H1 (cell line): Measurements from ENCODE around the gene ASPDH. TPM values are rescaled to one million over a fixed set of nuclear protein-coding genes. Genes with fewer than 3 reads are reported as not detected.

Experiments
- CTCF ChIA-PET: fragments of 300-600 bp; sonication (Branson Sonifier 250); formaldehyde crosslinking; loops from one replicate; lab custom pipeline; 2021; ENCODE audit not compliant: partially characterized antibody; lab: Charles Lee
- POLR2A ChIA-PET: fragments of 300-600 bp; sonication (Branson Sonifier 250); formaldehyde crosslinking; loops from one replicate; lab custom pipeline; 2021; ENCODE audit warnings: inconsistent platforms; ENCODE audit not compliant: partially characterized antibody; lab: Charles Lee
- DNase-seq, 2 experiments: peaks; one replicate each; pipeline versions ENCODE4 v3.0.0 to v3.0.0-alpha.2; 2010 to 2022; ENCODE audit warnings: low spot score in 2 of 2, low read depth in 1 of 2, mixed read lengths in 1 of 2
- FAIRE-seq: peaks from 2 replicates; lab custom pipeline; 2011; peaks lifted over from hg19 to GRCh38; lab: Jason Lieb, UNC
- H2AFZ ChIP-seq: 2 replicates; pipeline ENCODE4 v1.8.1; 2012; ENCODE audit warnings: low read length, inconsistent platforms
- H2AK5ac ChIP-seq: 2 replicates; pipeline ENCODE4 v1.6.1; 2013; ENCODE audit warnings: low read depth, low read length
- H2BK120ac ChIP-seq: replicated peaks from 2 replicates; pipeline ENCODE3; 2013; ENCODE audit warnings: low read depth, low read length, inconsistent platforms
- H2BK12ac ChIP-seq: 2 replicates; pipeline ENCODE4 v1.6.1; 2013; ENCODE audit warnings: low read depth, low read length
- H2BK15ac ChIP-seq: 2 replicates; pipeline ENCODE4 v1.6.1; 2013; ENCODE audit warnings: low read length
- H2BK20ac ChIP-seq: 2 replicates; pipeline ENCODE4 v1.6.1; 2013; ENCODE audit warnings: low read length
- H2BK5ac ChIP-seq: 2 replicates; pipeline ENCODE4 v1.6.1; 2013; ENCODE audit warnings: low read depth, low read length
- H3K14ac ChIP-seq: 2 replicates; pipeline ENCODE4 v1.6.1; 2013; ENCODE audit warnings: inconsistent platforms; ENCODE audit not compliant: insufficient read length
- H3K18ac ChIP-seq: 2 replicates; pipeline ENCODE4 v1.6.1; 2013; ENCODE audit warnings: low read length; ENCODE audit errors: extremely low read depth
- H3K23ac ChIP-seq: 2 replicates; pipeline ENCODE4 v1.6.1; 2013; ENCODE audit warnings: inconsistent platforms; ENCODE audit not compliant: insufficient read length
- H3K23me2 ChIP-seq: 2 replicates; pipeline ENCODE4 v1.6.1; 2013; ENCODE audit warnings: low read depth, low read length
- H3K27ac ChIP-seq: 2 replicates; pipeline ENCODE4 v1.6.1; 2011; ENCODE audit warnings: low read depth, low read length, inconsistent platforms
- H3K27me3 ChIP-seq, 4 experiments: replicated peaks in 1 of 4; 1 replicate in 1 of 4; 2 replicates in 3 of 4; pipeline versions ENCODE4 v1.6.1 to v1.8.1; 2011 to 2013; ENCODE audit warnings: low read length in 3 of 4, mild to moderate bottlenecking in 3 of 4, inconsistent platforms in 2 of 4, mixed read lengths in 2 of 4, moderate library complexity in 1 of 4; ENCODE audit not compliant: control insufficient read depth in 3 of 4, insufficient read depth in 3 of 4; ENCODE audit errors: extremely low read depth in 1 of 4
- H3K36me3 ChIP-seq, 4 experiments: 2 replicates each; pipeline versions ENCODE4 v1.6.1 to v1.8.1; 2011 to 2013; ENCODE audit warnings: mild to moderate bottlenecking in 4 of 4, low read length in 3 of 4, moderate library complexity in 2 of 4, control low read depth in 1 of 4, inconsistent platforms in 1 of 4; ENCODE audit not compliant: insufficient read depth in 4 of 4, control insufficient read depth in 2 of 4
- H3K4ac ChIP-seq: replicated peaks from 2 replicates; pipeline ENCODE3; 2013; ENCODE audit warnings: low read length, low read depth, mixed read lengths, inconsistent platforms; ENCODE audit not compliant: insufficient read length
- H3K4me1 ChIP-seq, 4 experiments: replicated peaks in 1 of 4; 1 replicate in 1 of 4; 2 replicates in 3 of 4; pipeline versions ENCODE4 v1.6.1 to v1.8.1; 2011 to 2013; ENCODE audit warnings: low read length in 3 of 4, inconsistent platforms in 2 of 4, mixed read lengths in 1 of 4; ENCODE audit not compliant: insufficient read depth in 4 of 4, control insufficient read depth in 3 of 4
- H3K4me2 ChIP-seq, 2 experiments: 2 replicates each; pipeline versions ENCODE4 v1.6.1 to v1.8.1; 2011 to 2013; ENCODE audit warnings: low read depth in 2 of 2, low read length in 2 of 2, control low read depth in 1 of 2, inconsistent platforms in 1 of 2, mild to moderate bottlenecking in 1 of 2; ENCODE audit not compliant: insufficient read depth in 1 of 2
- H3K4me3 ChIP-seq, 4 experiments: fragments of 200-600, 300-600 bp in 1 of 4; sonication (generic), shearing (Covaris generic), sonication (Bioruptor Twin) in 1 of 4; 2 replicates each; pipeline versions ENCODE4 v1.5.1 to v1.8.1; 2011 to 2016; ENCODE audit warnings: low read length in 4 of 4, low read depth in 3 of 4, control low read depth in 2 of 4, inconsistent platforms in 2 of 4, mild to moderate bottlenecking in 2 of 4, mixed read lengths in 1 of 4, moderate library complexity in 1 of 4; ENCODE audit not compliant: insufficient read depth in 2 of 4; ENCODE audit errors: extremely low read depth in 1 of 4
- H3K56ac ChIP-seq: replicated peaks from 2 replicates; pipeline ENCODE3; 2013; ENCODE audit warnings: low read depth, mild to moderate bottlenecking, mixed read lengths, low read length, inconsistent platforms; ENCODE audit not compliant: insufficient read length
- H3K79me1 ChIP-seq: 2 replicates; pipeline ENCODE4 v1.6.1; 2013; ENCODE audit warnings: low read depth, low read length, control low read depth
- H3K79me2 ChIP-seq, 2 experiments: 2 replicates each; pipeline versions ENCODE4 v1.6.1 to v1.8.1; 2012 to 2013; ENCODE audit warnings: low read length in 2 of 2, mild to moderate bottlenecking in 2 of 2, inconsistent platforms in 1 of 2; ENCODE audit not compliant: insufficient read depth in 2 of 2, control insufficient read depth in 1 of 2
- H3K9ac ChIP-seq, 4 experiments: replicated peaks in 1 of 4; 1 replicate in 1 of 4; 2 replicates in 3 of 4; pipeline versions ENCODE4 v1.6.1 to v1.8.1; 2011 to 2013; ENCODE audit warnings: low read depth in 3 of 4, low read length in 3 of 4, control low read depth in 2 of 4, mild to moderate bottlenecking in 2 of 4, moderate library complexity in 2 of 4, inconsistent platforms in 1 of 4; ENCODE audit errors: extremely low read depth in 1 of 4
- H3K9me3 ChIP-seq, 2 experiments: 2 replicates each; pipeline versions ENCODE4 v1.6.1 to v1.8.1; 2012 to 2013; ENCODE audit warnings: mild to moderate bottlenecking in 2 of 2, moderate library complexity in 2 of 2, control low read depth in 1 of 2, inconsistent platforms in 1 of 2, low read depth in 1 of 2, low read length in 1 of 2, mixed read lengths in 1 of 2; ENCODE audit not compliant: insufficient read depth in 2 of 2
- H4K20me1 ChIP-seq, 2 experiments: replicated peaks in 1 of 2; 2 replicates each; pipeline versions ENCODE3 to v1.8.1; 2011 to 2013; ENCODE audit warnings: inconsistent platforms in 2 of 2, low read length in 2 of 2, mild to moderate bottlenecking in 1 of 2; ENCODE audit not compliant: insufficient read depth in 2 of 2, control insufficient read depth in 1 of 2
- H4K5ac ChIP-seq: 2 replicates; pipeline ENCODE4 v1.6.1; 2013; ENCODE audit warnings: low read length, low read depth, mixed read lengths, inconsistent platforms; ENCODE audit not compliant: insufficient read length
- H4K8ac ChIP-seq: 2 replicates; pipeline ENCODE4 v1.8.0; 2013; ENCODE audit warnings: mild to moderate bottlenecking, moderate library complexity, low read length, inconsistent platforms; ENCODE audit not compliant: insufficient read depth; ENCODE audit errors: extremely low read depth
- H4K91ac ChIP-seq: replicated peaks from 2 replicates; pipeline ENCODE3; 2013; ENCODE audit warnings: low read length, mixed read lengths, inconsistent platforms; ENCODE audit not compliant: insufficient read length
- BCL11A ChIP-seq, 2 experiments: IDR thresholded peaks; one replicate each; pipeline ENCODE4 v1.6.1; 2011; ENCODE audit warnings: low read depth in 2 of 2, low read length in 2 of 2, mild to moderate bottlenecking in 2 of 2
- CHD1 ChIP-seq: IDR thresholded peaks from 2 replicates; pipeline ENCODE4 v1.6.1; 2012; ENCODE audit warnings: low read depth, low read length, improper control_type of control experiment
- CHD2 ChIP-seq: IDR thresholded peaks from 2 replicates; pipeline ENCODE4 v1.6.1; 2012; ENCODE audit warnings: low read length, improper control_type of control experiment
- CTCF ChIP-seq, 3 experiments: IDR thresholded peaks; 1 replicate in 2 of 3; 2 replicates in 1 of 3; pipeline versions ENCODE4 v1.5.1 to v1.6.1; 2011; ENCODE audit warnings: low read length in 3 of 3, mild to moderate bottlenecking in 3 of 3, inconsistent platforms in 2 of 3, low read depth in 1 of 3, moderate library complexity in 1 of 3; ENCODE audit not compliant: insufficient read depth in 1 of 3; ENCODE audit errors: control extremely low read depth in 1 of 3
- GABPA ChIP-seq: IDR thresholded peaks from 2 replicates; pipeline ENCODE4 v1.6.1; 2011; ENCODE audit warnings: mild to moderate bottlenecking, low read length, moderate library complexity, borderline replicate concordance; ENCODE audit not compliant: insufficient read depth
- SRF ChIP-seq: IDR thresholded peaks from 2 replicates; pipeline ENCODE4 v1.6.1; 2011; ENCODE audit warnings: mild to moderate bottlenecking, low read depth, low read length, moderate library complexity
- TAF7 ChIP-seq: optimal IDR thresholded peaks from 2 replicates; pipeline ENCODE3; 2011; ENCODE audit warnings: low read depth, mild to moderate bottlenecking, inconsistent platforms, low read length, moderate library complexity, borderline replicate concordance
- TEAD4 ChIP-seq: IDR thresholded peaks from 2 replicates; pipeline ENCODE4 v1.6.1; 2012; ENCODE audit warnings: low read depth, low read length, inconsistent platforms, mixed read lengths
- YY1 ChIP-seq: IDR thresholded peaks from 2 replicates; pipeline ENCODE4 v1.6.1; 2011; ENCODE audit warnings: low read depth, mild to moderate bottlenecking, low read length
- WGBS, 2 experiments: shearing (Covaris generic) in 1 of 2; methylation state at CpG; one replicate each; pipeline versions ENCODE4 v1.1.6 to v1.1.7; 2013 to 2015; ENCODE audit warnings: low lambda C conversion rate in 2 of 2, mixed read lengths in 2 of 2, inconsistent platforms in 1 of 2, low coverage in 1 of 2, missing lambda C conversion rate in 1 of 2; ENCODE audit not compliant: insufficient replicate concordance in 2 of 2, insufficient coverage in 1 of 2, insufficient read length in 1 of 2; ENCODE audit errors: extremely low coverage in 1 of 2, missing lambda C conversion rate in 1 of 2; 5-methylcytosine and 5-hydroxymethylcytosine counted together
- polyA plus RNA-seq, 7 experiments: library from polyadenylated mRNA; depleted of rRNA in 3 of 7; stranded (reverse) in 5 of 7; unstranded in 2 of 7; fragments of >200 nt in 5 of 7; fragments of 200-250 nt in 2 of 7; gene quantifications; 1 replicate in 5 of 7; 2 replicates in 1 of 7; 4 replicates in 1 of 7; pipeline versions ENCODE4 v1.2.1 to v1.2.3, GENCODE V29; 2011 to 2013; ENCODE audit warnings: missing spikeins in 2 of 7, mixed read lengths in 2 of 7
- total RNA-seq: library from RNA; stranded (reverse); fragmentation: NEBNext Ultra II Directional; extraction: Animal tissue kit (Norgen Biotek cat#: 25700); gene quantifications from 2 replicates; pipeline ENCODE4 v1.2.1, GENCODE V29; 2021

ASPDH gene
- total and polyA plus RNA-seq, 2 of the 8 experiments (the other 6 are each of a cell fraction or from before 2014, with no cell fraction given), result not detected

GRCh38 chr19:50556282-50557008, 42.7 kb upstream of the ASPDH start:
- Histone ChIP-seq H3K79me1 (no peaks in the 10 kb centered on the region), H3K9me3 (no peaks in the 10 kb centered on the region), H2AFZ (peak overlapping the region; percentile 91), H2BK5ac (peak overlapping the region; percentile 66; the same call in 1 of the 2 replicates), H4K8ac (no peak overlapping the region; the same call in 1 of the 2 replicates), H4K5ac (no peak overlapping the region), H2BK12ac (no peak overlapping the region), H3K4me3 (peak overlapping the region; percentile 45 to 72 (median 62)), H3K4me1 (peaks cover 0 to 19% (median 5%) of the 10 kb centered on the region in 4 experiments; a peak in 5 of 7 replicates), H3K36me3 (no peaks in the 10 kb centered on the region), H3K27ac (no peak overlapping the region), H2BK120ac (no peak overlapping the region), H4K20me1 (peaks cover 3 to 19% of the 10 kb centered on the region in 2 experiments), H3K23me2 (peaks cover 18% of the 10 kb centered on the region), H4K91ac (peak overlapping the region; percentile 88), H3K79me2 (no peaks in the 10 kb centered on the region; a peak in 1 of 4 replicates), H2AK5ac (no peak overlapping the region), H2BK20ac (no peak overlapping the region), H3K56ac (no peak overlapping the region), H3K23ac (no peak overlapping the region), H2BK15ac (peak overlapping the region; percentile 99; the same call in 1 of the 2 replicates), H3K27me3 (peaks cover 0 to 30% (median 19%) of the 10 kb centered on the region in 4 experiments; a peak in 6 of 7 replicates), H3K18ac (peak overlapping the region; percentile 90), H3K9ac (no peak overlapping the region), H3K4me2 (peak overlapping the region; percentile 42 to 88), H3K4ac (no peak overlapping the region), H3K14ac (no peak overlapping the region)
- CTCF ChIA-PET, result interaction anchor here (0.5 to 10.6 kb wide), 51 partner anchors 10 to 1773 kb away, joined by 3 to 269 read pairs (median 4); partner anchors contain the start of genes C19orf81, CLEC11A, JOSD2 and KLK4
- DNase-seq (peak; percentile 70 to 99), FAIRE-seq (no peak)
- POLR2A ChIA-PET, result interaction anchor here (0.6 to 4.1 kb wide), 11 partner anchors 9 to 211 kb away, joined by 3 to 15 read pairs (median 4); partner anchors contain the start of gene JOSD2
- WGBS, 2 experiments, result 6% methylated on average over 17 of the region's 39 CpGs; no CpG with 5 or more reads in 1 of the 2 experiments
- TF ChIP-seq CHD2, result 0 out of 2 replicates have a peak, but pooled peaks have one; percentile 41
- TF ChIP-seq TEAD4, result peak; percentile 34; the same call in 1 of the 2 replicates
- TF ChIP-seq SRF, result no peak
- 0 out of 2 replicates have a peak, but pooled peaks have one; percentile 35 for TF ChIP-seq YY1
- TF ChIP-seq GABPA, result 0 out of 2 replicates have a peak, but pooled peaks have one; percentile 17
- peak; percentile 56 for TF ChIP-seq TAF7
- no peak for TF ChIP-seq CHD1
- peak; percentile 90 to 93 (median 90) for TF ChIP-seq CTCF (IDR thresholded peaks at IDR 0.05; ENCODE audit: control extremely low read depth in 1 of 3, insufficient read depth in 1 of 3, low read depth in 1 of 3, low read length in 3 of 3)
- TF ChIP-seq BCL11A (IDR thresholded peaks at IDR 0.05; ENCODE audit: low read depth in 2 of 2, low read length in 2 of 2), result no peak
